Fibroblast of lung (primary cell): ENCODE measurements around the gene SLC6A7. TPM values are rescaled to one million over a fixed set of nuclear protein-coding genes. Genes with fewer than 3 reads are reported as not detected.

Experiments
- DNase-seq, 2 donors: peaks; one replicate each; pipeline versions ENCODE4 v3.0.0 to v3.0.0-alpha.2; 2010; ENCODE audit warnings: low read depth in 2 of 2
- H2AFZ ChIP-seq: 2 replicates; pipeline ENCODE4 v1.5.1; 2012; ENCODE audit warnings: low read length, control low read depth, inconsistent platforms
- H3K27ac ChIP-seq: 2 replicates; pipeline ENCODE4 v1.5.1; 2011; ENCODE audit warnings: low read length, control low read depth; ENCODE audit not compliant: insufficient read depth
- H3K27me3 ChIP-seq: 2 replicates; pipeline ENCODE4 v1.5.1; 2011; ENCODE audit warnings: mild to moderate bottlenecking, low read length; ENCODE audit not compliant: control insufficient read depth, insufficient read depth
- H3K36me3 ChIP-seq: 2 replicates; pipeline ENCODE4 v1.5.1; 2011; ENCODE audit warnings: low read length; ENCODE audit not compliant: control insufficient read depth, insufficient read depth
- H3K4me1 ChIP-seq: 2 replicates; pipeline ENCODE4 v1.5.1; 2011; ENCODE audit warnings: low read length; ENCODE audit not compliant: control insufficient read depth, insufficient read depth; ENCODE audit errors: extremely low read depth
- H3K4me2 ChIP-seq: 2 replicates; pipeline ENCODE4 v1.5.1; 2011; ENCODE audit warnings: low read length, control low read depth; ENCODE audit not compliant: insufficient read depth; ENCODE audit errors: extremely low read depth
- H3K4me3 ChIP-seq, 4 experiments: fragments of 200-600 bp in 1 of 4; sonication (generic) in 1 of 4; replicated peaks in 1 of 4; 2 replicates each; pipeline ENCODE4 v1.5.1; 2011 to 2016; ENCODE audit warnings: low read length in 4 of 4, low read depth in 3 of 4, mild to moderate bottlenecking in 3 of 4, control low read depth in 2 of 4, inconsistent platforms in 1 of 4, mixed read lengths in 1 of 4; ENCODE audit not compliant: insufficient read depth in 1 of 4; ENCODE audit errors: control extremely low read depth in 1 of 4
- H3K79me2 ChIP-seq: 2 replicates; pipeline ENCODE4 v1.5.1; 2012; ENCODE audit warnings: mild to moderate bottlenecking, low read length, inconsistent platforms; ENCODE audit not compliant: control insufficient read depth, insufficient read depth
- H3K9ac ChIP-seq: 2 replicates; pipeline ENCODE4 v1.5.1; 2011; ENCODE audit warnings: mild to moderate bottlenecking, low read length, control low read depth; ENCODE audit not compliant: insufficient read depth
- H3K9me3 ChIP-seq: 2 replicates; pipeline ENCODE4 v1.5.1; 2012; ENCODE audit warnings: low read depth, low read length; ENCODE audit not compliant: control insufficient read depth, insufficient read depth
- H4K20me1 ChIP-seq: 2 replicates; pipeline ENCODE4 v1.5.1; 2011; ENCODE audit warnings: low read length; ENCODE audit not compliant: control insufficient read depth, insufficient read depth; ENCODE audit errors: extremely low read depth
- EZH2 ChIP-seq: IDR thresholded peaks from 2 replicates; pipeline ENCODE4 v1.5.1; 2012; ENCODE audit warnings: low read length, control low read depth, mild to moderate bottlenecking; ENCODE audit errors: missing control alignments
- polyA plus RNA-seq, 2 donors: library from polyadenylated mRNA; depleted of rRNA in 1 of 2; stranded (reverse) in 1 of 2; unstranded in 1 of 2; fragments of >200 nt; gene quantifications; 2 replicates each; pipeline ENCODE4 v1.2.1, GENCODE V29; 2011 to 2012; ENCODE audit warnings: missing spikeins in 1 of 2
- total RNA-seq: library from RNA; depleted of rRNA; stranded (reverse); fragments of >200 nt; gene quantifications from 2 replicates; pipeline ENCODE4 v1.2.1, GENCODE V29; 2014
- TF ChIP-seq, protein P1 (sequence below), 2 donors: IDR thresholded peaks in 1 of 2; conservative IDR thresholded peaks in 1 of 2; 1 replicate in 1 of 2; 2 replicates in 1 of 2; pipeline ENCODE4 v1.5.1; 2011 to 2012; ENCODE audit warnings: low read length in 2 of 2, control low read depth in 1 of 2, inconsistent platforms in 1 of 2, low read depth in 1 of 2, mild to moderate bottlenecking in 1 of 2

Gene SLC6A7
- total and polyA plus RNA-seq, 2 donors (not counting 1 experiment from before 2014, with no cell fraction given) = 0.02 TPM; not detected in 1

DNA sequence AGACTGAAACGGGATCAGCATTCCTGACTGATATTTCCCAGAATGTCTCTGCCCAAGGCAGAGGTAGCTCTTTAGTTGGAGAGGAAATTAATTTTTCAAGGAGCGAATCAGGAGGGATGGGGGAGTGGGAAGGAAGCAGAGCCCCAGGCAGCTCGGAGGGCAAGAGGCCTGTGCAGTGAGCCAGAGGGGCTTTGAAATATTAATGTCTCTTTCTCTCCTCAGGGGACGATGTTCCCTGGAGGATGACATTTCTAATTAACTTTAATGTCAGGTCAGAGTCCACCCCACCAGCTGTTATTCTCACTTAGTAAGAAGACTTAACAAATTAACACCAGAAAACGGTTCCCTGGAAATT lies 45.6 kb downstream of the SLC6A7 start:
- TF ChIP-seq EZH2 = no peak
- TF ChIP-seq, protein P1, sequence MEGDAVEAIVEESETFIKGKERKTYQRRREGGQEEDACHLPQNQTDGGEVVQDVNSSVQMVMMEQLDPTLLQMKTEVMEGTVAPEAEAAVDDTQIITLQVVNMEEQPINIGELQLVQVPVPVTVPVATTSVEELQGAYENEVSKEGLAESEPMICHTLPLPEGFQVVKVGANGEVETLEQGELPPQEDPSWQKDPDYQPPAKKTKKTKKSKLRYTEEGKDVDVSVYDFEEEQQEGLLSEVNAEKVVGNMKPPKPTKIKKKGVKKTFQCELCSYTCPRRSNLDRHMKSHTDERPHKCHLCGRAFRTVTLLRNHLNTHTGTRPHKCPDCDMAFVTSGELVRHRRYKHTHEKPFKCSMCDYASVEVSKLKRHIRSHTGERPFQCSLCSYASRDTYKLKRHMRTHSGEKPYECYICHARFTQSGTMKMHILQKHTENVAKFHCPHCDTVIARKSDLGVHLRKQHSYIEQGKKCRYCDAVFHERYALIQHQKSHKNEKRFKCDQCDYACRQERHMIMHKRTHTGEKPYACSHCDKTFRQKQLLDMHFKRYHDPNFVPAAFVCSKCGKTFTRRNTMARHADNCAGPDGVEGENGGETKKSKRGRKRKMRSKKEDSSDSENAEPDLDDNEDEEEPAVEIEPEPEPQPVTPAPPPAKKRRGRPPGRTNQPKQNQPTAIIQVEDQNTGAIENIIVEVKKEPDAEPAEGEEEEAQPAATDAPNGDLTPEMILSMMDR (conservative IDR thresholded peaks at IDR 0.05 in 1 of 2, IDR thresholded peaks at IDR 0.05 in 1 of 2; ENCODE audit: low read depth in 1 of 2, low read length in 2 of 2) = no peak
- Histone ChIP-seq H3K9me3 (no peaks in the 10 kb centered on the region), H3K4me3 (no peak overlapping the region)

DNA sequence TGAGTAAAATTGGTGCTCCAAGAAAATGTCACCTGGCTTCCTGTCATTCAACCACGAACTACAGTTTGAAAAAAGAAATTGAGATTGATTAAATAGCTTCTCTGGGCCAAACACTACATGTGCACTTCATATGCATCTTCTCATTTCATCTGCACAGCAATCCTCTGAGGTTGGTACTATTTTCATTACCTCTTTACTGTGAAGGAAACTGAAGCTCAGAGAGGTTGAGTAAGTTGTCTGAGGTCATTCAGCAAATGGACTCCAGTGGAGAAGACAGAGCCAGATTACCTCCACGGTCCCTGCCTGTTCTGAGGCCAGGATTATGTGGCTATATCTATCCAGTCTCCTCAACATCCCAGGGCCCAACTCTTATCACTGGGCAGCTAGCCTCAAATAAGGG lies 46.5 kb downstream of the SLC6A7 start:
- H3K36me3 ChIP-seq = no peaks in the 10 kb centered on the region
- H4K20me1 ChIP-seq = no peaks in the 10 kb centered on the region
- no peak overlapping the region for H3K4me2 ChIP-seq
- no peaks in the 10 kb centered on the region for H3K27me3 ChIP-seq
- no peak for DNase-seq
- no peaks in the 10 kb centered on the region for H3K9me3 ChIP-seq
- TF ChIP-seq EZH2 = no peak
- TF ChIP-seq, protein P1 (conservative IDR thresholded peaks at IDR 0.05 in 1 of 2, IDR thresholded peaks at IDR 0.05 in 1 of 2; ENCODE audit: low read depth in 1 of 2, low read length in 2 of 2) = no peak
- H3K4me1 ChIP-seq = no peaks in the 10 kb centered on the region
- H3K79me2 ChIP-seq = no peaks in the 10 kb centered on the region
- no peak overlapping the region for H3K9ac ChIP-seq
- H3K4me3 ChIP-seq = no peak overlapping the region
- no peak overlapping the region for H3K27ac ChIP-seq
- H2AFZ ChIP-seq = no peak overlapping the region

More for the DNA sequence above, 45.6 kb downstream of the SLC6A7 start:
- H3K79me2 ChIP-seq = no peaks in the 10 kb centered on the region
- no peaks in the 10 kb centered on the region for H4K20me1 ChIP-seq
- H3K9ac ChIP-seq = no peak overlapping the region
- DNase-seq = no peak
- H3K4me1 ChIP-seq = no peaks in the 10 kb centered on the region
- H3K27ac ChIP-seq = no peak overlapping the region
- H2AFZ ChIP-seq = no peak overlapping the region
- H3K4me2 ChIP-seq = no peak overlapping the region
- H3K36me3 ChIP-seq = no peaks in the 10 kb centered on the region
- H3K27me3 ChIP-seq = no peaks in the 10 kb centered on the region

DNA sequence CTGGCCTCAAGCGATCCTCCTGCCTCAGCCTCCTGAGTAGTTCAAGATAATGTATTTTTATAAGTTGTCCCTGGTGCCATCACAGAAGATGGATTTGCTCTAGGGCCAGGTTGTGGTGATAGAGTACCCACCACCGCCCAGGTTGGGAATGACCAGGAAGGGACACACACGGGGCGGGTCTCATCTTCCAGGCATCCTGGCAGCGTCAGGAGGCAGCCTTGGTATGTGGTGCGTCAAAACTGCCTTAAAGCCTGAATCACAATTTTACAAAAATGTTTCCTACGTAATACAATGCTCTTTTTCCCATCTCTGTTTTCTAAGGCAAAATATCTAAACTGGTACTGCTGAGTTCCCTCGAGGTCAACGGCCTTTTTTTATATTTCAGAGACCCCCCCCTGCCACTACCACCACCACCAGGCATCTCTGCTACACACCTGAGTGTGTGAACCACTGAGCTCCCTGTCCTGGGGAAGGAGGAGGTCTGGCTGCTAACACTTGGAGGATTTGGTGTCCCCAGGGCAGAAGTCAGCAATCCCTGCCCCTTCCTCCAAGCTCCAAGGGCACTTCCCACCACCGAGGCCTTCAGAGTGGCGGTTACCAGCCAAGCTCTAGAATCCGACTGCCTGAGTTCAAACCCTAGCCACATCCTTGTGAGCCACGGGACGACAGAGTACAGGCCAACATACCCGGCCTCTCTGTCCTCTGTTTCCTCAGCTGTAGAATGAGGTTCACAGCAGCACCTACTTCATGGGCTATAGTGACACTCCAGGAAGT lies 47.3 kb downstream of the SLC6A7 start:
- Histone ChIP-seq H3K36me3 (no peaks in the 10 kb centered on the region), H4K20me1 (no peaks in the 10 kb centered on the region), H3K27me3 (no peaks in the 10 kb centered on the region), H2AFZ (no peak overlapping the region), H3K9me3 (no peaks in the 10 kb centered on the region), H3K27ac (no peak overlapping the region), H3K4me2 (no peak overlapping the region), H3K4me1 (no peaks in the 10 kb centered on the region), H3K9ac (no peak overlapping the region), H3K4me3 (no peak overlapping the region), H3K79me2 (no peaks in the 10 kb centered on the region)
- no peak for DNase-seq
- no peak for TF ChIP-seq EZH2
- TF ChIP-seq, protein P1 (conservative IDR thresholded peaks at IDR 0.05 in 1 of 2, IDR thresholded peaks at IDR 0.05 in 1 of 2; ENCODE audit: low read depth in 1 of 2, low read length in 2 of 2) = no peak
